K562 (cell line): ENCODE results near the gene KCTD7. TPM values are rescaled to one million over a fixed set of nuclear protein-coding genes. Genes with fewer than 3 reads are reported as not detected.

ENCODE experiments used
- E2F8 ChIP-seq: fragments of 450-650 bp; IDR thresholded peaks from 2 replicates; pipeline ENCODE4 v1.7.1; 2018; ENCODE audit warnings: mild to moderate bottlenecking, low read depth; ENCODE audit not compliant: partially characterized antibody
- HNRNPL ChIP-seq: fragments of 200-400 bp; formaldehyde crosslinking; IDR thresholded peaks from 2 replicates; pipeline ENCODE4 v1.6.1; 2017; ENCODE audit warnings: low read depth, mild to moderate bottlenecking, low read length
- HSF4 ChIP-seq: fragments of 250-450 bp; sonication (Bioruptor Pico); IDR thresholded peaks from 2 replicates; pipeline ENCODE4 v2.1.2; 2022; ENCODE audit warnings: mild to moderate bottlenecking, moderate library complexity, borderline replicate concordance
- MTA3 ChIP-seq: fragments of 450-650 bp; formaldehyde crosslinking; IDR thresholded peaks from 2 replicates; pipeline ENCODE4 v1.6.1; 2017; ENCODE audit warnings: mild to moderate bottlenecking, borderline replicate concordance
- NR4A1 ChIP-seq, 2 experiments: fragments of 250-450 bp in 1 of 2; fragments of 450-650 bp in 1 of 2; sonication (Bioruptor Pico) in 1 of 2; IDR thresholded peaks; 2 replicates each; pipeline versions ENCODE4 v1.4.0 to v1.6.1; 2016 to 2020; ENCODE audit warnings: mild to moderate bottlenecking in 2 of 2, missing compliant biosample characterization in 1 of 2, missing genetic modification characterization in 1 of 2, moderate library complexity in 1 of 2
- REST ChIP-seq, 2 experiments: fragments of 450-650 bp; formaldehyde crosslinking in 1 of 2; IDR thresholded peaks; 2 replicates each; pipeline versions ENCODE4 v1.4.0 to v1.6.1; 2014 to 2020; ENCODE audit warnings: mild to moderate bottlenecking in 2 of 2, borderline replicate concordance in 1 of 2, low read depth in 1 of 2
- SAP30 ChIP-seq: fragments of 200-600 bp; sonication (generic); IDR thresholded peaks from 2 replicates; pipeline ENCODE4 v1.6.1; 2012; ENCODE audit warnings: borderline replicate concordance, low read depth, mild to moderate bottlenecking, moderate library complexity, low read length, control low read depth, inconsistent platforms; ENCODE audit not compliant: insufficient read depth, poor library complexity, severe bottlenecking
- TRIM28 ChIP-seq: fragments of 450-650 bp; IDR thresholded peaks from 2 replicates; pipeline ENCODE4 v1.6.1; 2017
- ZKSCAN1 ChIP-seq: fragments of 150-350 bp; IDR thresholded peaks from 2 replicates; pipeline ENCODE4 v1.6.1; 2016; ENCODE audit warnings: low read depth, low read length
- ZNF12 ChIP-seq: sonication (generic); formaldehyde crosslinking; IDR thresholded peaks from 2 replicates; pipeline ENCODE4 v1.4.0; 2020; ENCODE audit warnings: mild to moderate bottlenecking, missing genetic modification reagents
- ZNF224 ChIP-seq: sonication (generic); formaldehyde crosslinking; IDR thresholded peaks from 2 replicates; pipeline ENCODE4 v1.8.0; 2022; ENCODE audit warnings: mild to moderate bottlenecking, missing genetic modification reagents
- ZNF395 ChIP-seq: fragments of 200-800 bp; sonication (Bioruptor generic); IDR thresholded peaks from 2 replicates; pipeline ENCODE4 v1.6.1; 2017; ENCODE audit warnings: missing genetic modification characterization, missing compliant biosample characterization
- polyA plus RNA-seq, 8 experiments: library from polyadenylated mRNA; depleted of rRNA in 4 of 8; stranded (reverse) in 5 of 8; unstranded in 3 of 8; fragments of >200 nt; fragmentation: Nextera tagmentation in 2 of 8; fragmentation: Illumina TruSeq in 1 of 8; extraction: Ambion mirVana in 2 of 8; extraction: Trizol in 1 of 8; gene quantifications; 2 replicates each; pipeline versions ENCODE4 v1.2.1 to v1.2.3, GENCODE V29; 2011 to 2014; ENCODE audit warnings: inconsistent platforms in 1 of 8, missing spikeins in 1 of 8
- total RNA-seq, 7 experiments: library from RNA; depleted of rRNA in 6 of 7; stranded (reverse); fragments of >200 nt in 6 of 7; fragmentation: Illumina TruSeq in 2 of 7; extraction: Trizol in 2 of 7; gene quantifications; 2 replicates each; pipeline versions ENCODE4 v1.2.1 to v1.2.3, GENCODE V29; 2011 to 2021; ENCODE audit warnings: low replicate concordance in 1 of 7

The KCTD7 gene
- total and polyA plus RNA-seq, 9 of the 15 experiments (the other 6 are each of a cell fraction or from before 2014, with no cell fraction given) = 1.5 to 26.0 (median 9.0) TPM

GRCh38 chr7:66654275-66655112, 25.8 kb downstream of the KCTD7 start (continued):
- TF ChIP-seq E2F8 (peak; percentile 97), ZKSCAN1 (peak; percentile 48; the same call in 1 of the 2 replicates), ZNF395 (CRISPR knock-in tag) (peak; percentile 83; the same call in 1 of the 2 replicates), MTA3 (peak; percentile 93), NR4A1 (CRISPR knock-in tag; IDR thresholded peaks at IDR 0.05) (0 out of 2 replicates have a peak, but pooled peaks have one; percentile 28), NR4A1 (tag; IDR thresholded peaks at IDR 0.05) (peak; percentile 71; the same call in 1 of the 2 replicates), HSF4 (no peak), SAP30 (peak; percentile 91), HNRNPL (peak; percentile 52; the same call in 1 of the 2 replicates), ZNF224 (CRISPR knock-in tag) (no peak), TRIM28 (no peak), REST (IDR thresholded peaks at IDR 0.05; ENCODE audit: borderline replicate concordance) (peak; percentile 20; the same call in 1 of the 2 replicates), REST (CRISPR knock-in tag; IDR thresholded peaks at IDR 0.05; ENCODE audit: low read depth) (0 out of 2 replicates have a peak, but pooled peaks have one; percentile 44), ZNF12 (CRISPR knock-in tag) (peak; percentile 72)
